ENCODE results near the gene SP4.

SP4 gene

DNA sequence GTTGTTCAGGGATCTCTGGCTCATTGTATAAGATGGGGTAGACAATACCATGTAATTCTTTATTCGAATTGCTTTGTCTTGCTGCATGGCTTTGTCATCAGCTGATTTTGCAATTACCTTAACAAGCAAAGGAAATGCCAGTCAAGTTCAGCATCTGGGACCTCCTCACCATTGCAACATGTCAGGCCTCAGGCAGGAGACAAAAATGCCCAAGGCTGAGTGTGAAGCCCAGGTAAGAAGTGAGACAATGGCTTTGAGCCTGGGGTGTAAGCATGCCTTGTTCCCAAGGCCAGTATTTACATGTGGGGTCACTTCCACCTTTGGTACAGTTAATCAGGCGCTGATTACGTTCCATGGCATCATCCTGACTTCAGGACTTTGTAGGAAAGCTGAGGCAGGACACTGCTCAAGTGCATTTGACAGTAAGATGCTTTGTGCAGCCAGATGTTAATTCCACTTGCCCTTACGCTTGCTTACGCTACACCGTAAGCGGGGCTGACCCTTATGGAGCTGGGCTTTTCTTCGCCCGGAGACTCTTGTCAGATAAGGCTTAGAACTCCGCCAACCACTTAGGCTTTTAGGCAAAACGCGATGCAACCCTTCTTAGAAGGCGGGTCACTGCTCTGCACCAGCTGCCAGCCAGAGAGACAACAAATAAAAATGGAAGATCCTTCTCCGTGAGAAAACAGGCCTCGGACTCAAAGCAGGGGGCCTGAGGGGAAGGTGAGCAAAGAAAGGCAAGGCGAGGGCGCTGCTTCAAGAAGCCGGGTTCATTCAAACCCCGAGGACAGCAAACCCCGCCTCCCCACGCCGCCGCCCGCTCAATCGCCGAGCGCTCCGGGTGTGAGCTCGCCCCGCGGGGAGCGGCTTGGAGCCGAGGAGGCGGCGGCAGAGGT is 1.3 kb upstream of the SP4 start:
- peak overlapping the region; percentile 100 for H3K9ac ChIP-seq (ENCODE audit: low read depth, low read length)
- no peaks in the 10 kb centered on the region; the same call in 1 of the 2 replicates for H3K36me3 ChIP-seq (ENCODE audit: insufficient read depth, low read length)
- no peaks in the 10 kb centered on the region for H3K9me3 ChIP-seq (ENCODE audit: control insufficient read depth, insufficient read depth, low read length)
- peaks cover 15% of the 10 kb centered on the region for H3K4me1 ChIP-seq (ENCODE audit: insufficient read depth, low read length)

DNA sequence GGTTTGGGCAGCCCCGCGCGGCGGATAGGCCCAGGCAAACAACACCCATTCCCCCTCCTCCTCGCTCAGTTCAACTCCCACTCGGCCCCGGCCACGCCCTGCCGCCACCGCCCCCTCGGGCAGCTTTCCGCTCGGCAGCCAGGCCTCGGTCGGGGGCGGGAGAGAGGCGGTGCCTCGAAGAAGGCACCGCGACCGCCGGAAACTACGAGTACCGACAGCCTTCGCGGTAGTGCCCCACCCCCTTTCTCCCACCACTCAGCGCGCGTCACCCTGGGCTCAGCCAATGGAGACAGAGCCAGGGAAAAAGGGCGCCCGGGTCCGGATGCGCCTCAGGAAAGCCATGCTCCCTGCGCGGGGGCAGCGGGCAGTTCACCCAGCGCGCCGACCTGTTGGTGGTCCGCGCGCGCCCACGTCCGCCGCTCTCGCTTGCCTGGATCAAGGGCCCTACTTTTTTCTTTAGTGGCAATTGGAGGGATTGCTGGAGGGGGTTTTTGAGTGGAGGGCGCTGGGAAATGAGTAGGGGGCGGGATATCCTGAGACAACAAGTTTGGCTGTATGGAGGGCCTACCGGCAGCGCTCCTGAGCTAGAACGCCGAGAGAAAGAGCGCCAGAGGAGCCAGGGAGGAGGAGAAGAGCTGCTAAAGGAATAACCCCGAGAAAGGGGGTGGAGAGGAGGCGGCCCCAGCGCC is 557 bp upstream of the SP4 start:
- peak overlapping the region; percentile 100 for H3K9ac ChIP-seq (ENCODE audit: low read depth, low read length)
- H3K9me3 ChIP-seq (ENCODE audit: control insufficient read depth, insufficient read depth, low read length): no peaks in the 10 kb centered on the region
- H3K4me1 ChIP-seq (ENCODE audit: insufficient read depth, low read length): peaks cover 15% of the 10 kb centered on the region
- H3K36me3 ChIP-seq (ENCODE audit: insufficient read depth, low read length): no peaks in the 10 kb centered on the region; the same call in 1 of the 2 replicates

DNA sequence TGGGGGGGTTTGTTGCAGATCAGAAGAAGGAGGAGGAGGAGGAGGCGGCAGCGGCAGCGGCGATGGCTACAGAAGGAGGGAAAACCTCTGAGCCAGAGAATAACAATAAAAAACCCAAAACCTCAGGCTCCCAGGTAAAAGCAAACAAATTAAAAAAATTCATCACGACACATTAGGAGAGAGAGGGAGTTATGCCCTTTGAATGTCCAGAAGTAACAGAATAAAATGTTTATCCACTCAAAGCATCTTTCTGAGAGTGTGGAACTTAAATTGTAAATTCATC is 717 bp downstream of the SP4 start:
- no peaks in the 10 kb centered on the region; the same call in 1 of the 2 replicates for H3K36me3 ChIP-seq (ENCODE audit: insufficient read depth, low read length)
- H3K9ac ChIP-seq (ENCODE audit: low read depth, low read length): peak overlapping the region; percentile 100
- no peaks in the 10 kb centered on the region for H3K9me3 ChIP-seq (ENCODE audit: control insufficient read depth, insufficient read depth, low read length)
- H3K4me1 ChIP-seq (ENCODE audit: insufficient read depth, low read length): peaks cover 15% of the 10 kb centered on the region

DNA sequence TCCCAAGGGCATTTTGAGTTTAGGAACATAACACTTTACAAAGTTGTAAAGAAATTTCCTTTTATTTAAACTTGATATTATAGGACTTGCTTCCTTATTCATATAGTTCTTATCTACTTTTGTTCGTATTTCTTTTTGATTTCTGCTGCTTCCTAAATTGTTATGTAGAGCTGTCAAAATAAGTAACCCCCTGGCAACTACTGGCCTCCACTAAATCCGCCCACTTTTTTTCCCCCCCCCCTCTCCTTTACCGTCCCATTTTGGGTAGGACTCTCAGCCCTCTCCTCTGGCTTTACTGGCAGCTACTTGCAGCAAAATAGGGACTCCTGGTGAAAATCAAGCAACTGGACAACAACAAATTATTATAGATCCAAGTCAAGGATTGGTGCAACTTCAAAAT is 1.1 kb downstream of the SP4 start:
- Histone ChIP-seq H3K36me3 (ENCODE audit: insufficient read depth, low read length) (no peaks in the 10 kb centered on the region; the same call in 1 of the 2 replicates), H3K9me3 (ENCODE audit: control insufficient read depth, insufficient read depth, low read length) (no peaks in the 10 kb centered on the region), H3K4me1 (ENCODE audit: insufficient read depth, low read length) (peaks cover 15% of the 10 kb centered on the region), H3K9ac (ENCODE audit: low read depth, low read length) (peak overlapping the region; percentile 100)

DNA sequence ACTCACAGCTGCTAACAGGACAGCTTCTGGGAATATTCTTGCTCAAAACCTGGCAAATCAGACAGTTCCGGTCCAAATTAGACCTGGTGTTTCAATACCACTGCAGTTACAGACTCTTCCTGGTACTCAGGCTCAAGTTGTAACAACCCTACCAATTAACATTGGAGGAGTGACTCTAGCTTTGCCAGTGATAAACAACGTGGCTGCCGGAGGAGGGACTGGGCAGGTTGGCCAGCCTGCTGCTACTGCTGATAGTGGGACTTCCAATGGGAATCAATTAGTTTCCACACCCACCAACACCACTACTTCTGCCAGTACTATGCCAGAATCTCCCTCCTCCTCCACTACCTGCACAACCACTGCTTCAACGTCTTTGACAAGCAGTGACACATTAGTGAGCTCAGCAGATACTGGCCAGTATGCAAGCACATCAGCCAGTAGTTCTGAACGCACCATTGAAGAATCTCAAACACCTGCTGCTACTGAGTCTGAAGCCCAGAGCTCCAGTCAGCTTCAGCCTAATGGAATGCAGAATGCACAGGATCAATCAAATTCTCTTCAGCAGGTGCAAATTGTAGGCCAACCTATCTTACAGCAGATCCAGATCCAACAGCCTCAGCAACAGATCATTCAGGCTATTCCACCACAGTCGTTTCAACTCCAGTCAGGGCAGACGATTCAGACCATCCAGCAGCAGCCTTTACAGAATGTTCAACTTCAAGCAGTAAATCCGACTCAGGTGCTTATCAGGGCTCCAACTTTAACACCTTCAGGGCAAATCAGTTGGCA is 2.1 kb downstream of the SP4 start:
- peaks cover 15% of the 10 kb centered on the region for H3K4me1 ChIP-seq (ENCODE audit: insufficient read depth, low read length)
- no peak overlapping the region for H3K9ac ChIP-seq (ENCODE audit: low read depth, low read length)
- no peaks in the 10 kb centered on the region; the same call in 1 of the 2 replicates for H3K36me3 ChIP-seq (ENCODE audit: insufficient read depth, low read length)
- H3K9me3 ChIP-seq (ENCODE audit: control insufficient read depth, insufficient read depth, low read length): no peaks in the 10 kb centered on the region

DNA sequence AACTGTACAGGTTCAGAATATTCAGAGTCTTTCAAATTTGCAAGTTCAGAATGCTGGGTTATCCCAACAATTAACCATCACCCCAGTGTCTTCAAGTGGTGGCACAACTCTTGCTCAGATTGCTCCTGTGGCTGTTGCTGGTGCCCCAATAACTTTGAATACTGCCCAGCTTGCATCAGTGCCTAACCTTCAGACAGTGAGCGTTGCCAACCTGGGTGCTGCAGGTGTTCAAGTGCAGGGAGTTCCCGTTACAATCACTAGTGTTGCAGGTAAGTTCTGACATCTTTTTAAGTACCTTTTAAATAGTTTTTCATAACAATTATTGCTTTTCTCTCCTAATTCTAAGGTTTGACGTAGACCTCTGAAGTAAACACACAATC is 2.7 kb downstream of the SP4 start:
- Histone ChIP-seq H3K4me1 (ENCODE audit: insufficient read depth, low read length) (peaks cover 15% of the 10 kb centered on the region), H3K36me3 (ENCODE audit: insufficient read depth, low read length) (no peaks in the 10 kb centered on the region; the same call in 1 of the 2 replicates), H3K9ac (ENCODE audit: low read depth, low read length) (no peak overlapping the region), H3K9me3 (ENCODE audit: control insufficient read depth, insufficient read depth, low read length) (no peaks in the 10 kb centered on the region)

DNA sequence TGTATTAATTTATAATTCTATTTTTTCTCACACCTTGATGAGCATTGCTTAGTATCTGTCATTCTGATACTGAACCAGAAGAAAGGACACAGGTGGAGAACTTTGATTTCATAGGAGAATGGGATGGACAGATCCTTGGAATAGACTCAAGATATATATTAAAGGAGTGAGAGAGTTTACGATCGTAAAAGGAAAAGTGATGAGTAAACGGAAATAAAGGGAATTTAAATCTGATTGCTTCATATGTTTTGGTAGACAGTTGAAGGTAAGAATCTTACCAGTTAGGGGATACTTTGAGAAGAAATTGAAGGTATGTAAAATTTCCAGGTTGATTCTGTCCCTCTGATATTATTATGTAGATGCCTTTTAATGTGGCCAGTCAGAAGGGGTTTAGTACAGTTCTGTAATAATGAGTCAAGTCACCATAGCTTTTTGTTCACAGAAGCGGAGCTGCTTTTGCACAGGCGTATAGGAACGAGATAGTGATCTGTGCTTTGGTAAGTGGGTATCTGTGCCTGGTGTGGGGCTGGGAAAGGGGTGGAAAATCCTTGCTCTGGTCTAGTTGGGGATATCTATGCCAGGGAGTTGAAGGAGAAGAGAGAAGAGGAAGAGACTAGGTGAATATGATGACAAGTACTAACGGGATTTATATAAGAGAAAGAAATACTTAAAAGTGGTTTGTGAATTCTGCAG is 15.4 kb downstream of the SP4 start:
- Histone ChIP-seq H3K9ac (ENCODE audit: low read depth, low read length) (no peak overlapping the region), H3K36me3 (ENCODE audit: insufficient read depth, low read length) (peaks cover 2% of the 10 kb centered on the region; the same call in 1 of the 2 replicates), H3K9me3 (ENCODE audit: control insufficient read depth, insufficient read depth, low read length) (no peaks in the 10 kb centered on the region), H3K4me1 (ENCODE audit: insufficient read depth, low read length) (no peaks in the 10 kb centered on the region)

DNA sequence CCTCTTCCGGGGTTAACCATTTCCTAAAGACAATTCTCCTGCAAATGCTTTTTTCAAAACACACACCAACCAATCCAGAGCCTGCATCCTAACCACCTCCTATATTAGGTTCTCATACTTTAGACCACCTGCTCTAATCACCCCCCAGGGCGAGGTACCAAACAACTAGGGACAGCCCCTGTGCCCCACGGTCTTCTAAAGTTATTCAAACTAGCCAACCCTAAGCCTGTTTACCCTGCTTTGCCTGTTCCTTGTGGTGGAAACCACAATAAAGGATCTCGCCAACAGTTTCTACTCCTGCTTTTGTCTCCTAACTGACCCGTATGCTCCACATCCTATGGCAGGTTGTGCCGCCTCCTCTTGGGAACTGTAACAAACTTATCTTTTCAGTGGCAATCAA is 21.1 kb downstream of the SP4 start:
- Histone ChIP-seq H3K36me3 (ENCODE audit: insufficient read depth, low read length) (no peaks in the 10 kb centered on the region; the same call in 1 of the 2 replicates), H3K9me3 (ENCODE audit: control insufficient read depth, insufficient read depth, low read length) (peaks cover 26% of the 10 kb centered on the region)

DNA sequence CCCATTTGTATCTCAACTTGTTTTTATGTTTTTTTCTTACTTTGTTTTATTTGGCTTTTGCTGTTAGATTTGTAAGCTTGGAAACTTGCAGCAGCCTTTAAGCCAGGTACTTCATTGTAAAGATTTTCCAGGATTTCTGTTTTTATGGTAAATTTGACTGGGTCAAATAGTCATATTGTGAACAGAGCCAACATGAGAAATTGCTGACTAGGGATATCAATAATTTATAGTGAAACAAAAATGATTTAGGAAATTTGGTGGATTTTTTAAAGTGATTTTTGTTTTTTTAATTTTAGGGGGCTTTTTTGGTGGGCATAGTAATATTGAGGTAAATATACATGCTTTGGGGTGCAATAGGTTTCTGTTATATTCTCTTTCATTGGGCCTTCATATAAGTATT is 22.2 kb downstream of the SP4 start:
- no peaks in the 10 kb centered on the region; the same call in 1 of the 2 replicates for H3K36me3 ChIP-seq (ENCODE audit: insufficient read depth, low read length)
- H3K9ac ChIP-seq (ENCODE audit: low read depth, low read length): no peak overlapping the region
- H3K4me1 ChIP-seq (ENCODE audit: insufficient read depth, low read length): no peaks in the 10 kb centered on the region
- peaks cover 36% of the 10 kb centered on the region for H3K9me3 ChIP-seq (ENCODE audit: control insufficient read depth, insufficient read depth, low read length)

More for the DNA sequence above, 21.1 kb downstream of the SP4 start:
- Histone ChIP-seq H3K9ac (ENCODE audit: low read depth, low read length) (no peak overlapping the region), H3K4me1 (ENCODE audit: insufficient read depth, low read length) (no peaks in the 10 kb centered on the region)

DNA sequence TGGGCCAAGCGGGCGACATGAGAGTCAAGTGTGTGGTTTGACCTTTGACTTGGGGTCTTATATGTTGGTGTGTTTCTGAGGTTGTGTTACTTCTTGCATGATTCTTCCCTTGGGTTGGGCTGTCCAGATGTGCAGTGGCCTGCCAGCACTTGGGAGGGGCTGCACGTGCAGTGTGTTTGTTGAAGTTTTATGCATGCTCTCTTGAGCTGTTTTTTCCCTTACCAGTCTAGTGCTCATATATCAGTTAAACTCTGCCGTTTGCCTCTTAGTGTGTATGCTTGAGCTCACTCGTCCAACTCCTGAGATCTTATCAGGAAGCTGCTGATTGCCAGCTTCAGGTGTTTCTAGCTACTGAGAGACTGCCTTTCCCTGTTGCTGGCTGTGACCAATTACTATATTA is 23.1 kb downstream of the SP4 start:
- Histone ChIP-seq H3K36me3 (ENCODE audit: insufficient read depth, low read length) (peaks cover 2% of the 10 kb centered on the region; the same call in 1 of the 2 replicates), H3K4me1 (ENCODE audit: insufficient read depth, low read length) (no peaks in the 10 kb centered on the region), H3K9ac (ENCODE audit: low read depth, low read length) (no peak overlapping the region), H3K9me3 (ENCODE audit: control insufficient read depth, insufficient read depth, low read length) (peaks cover 41% of the 10 kb centered on the region)

DNA sequence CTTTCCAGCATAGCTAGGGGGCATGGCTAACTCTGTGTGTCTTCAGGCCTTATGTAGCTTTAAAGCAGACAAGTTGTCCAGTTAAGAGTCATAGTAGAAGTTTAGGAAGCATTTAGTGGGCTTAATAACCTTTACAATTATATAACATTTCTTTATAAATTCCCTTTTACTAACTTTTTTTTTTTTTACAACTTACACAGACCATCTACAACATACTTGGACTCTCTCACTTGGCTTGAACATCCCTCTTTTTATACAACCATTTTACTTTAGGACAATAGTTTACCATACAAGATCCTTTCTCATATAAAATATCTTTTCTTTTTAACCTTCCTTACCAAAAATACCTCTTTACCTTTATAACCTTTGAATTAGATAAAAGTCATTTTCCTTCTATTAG is 26.3 kb downstream of the SP4 start:
- peaks cover 4% of the 10 kb centered on the region; the same call in 1 of the 2 replicates for H3K36me3 ChIP-seq (ENCODE audit: insufficient read depth, low read length)
- no peaks in the 10 kb centered on the region for H3K4me1 ChIP-seq (ENCODE audit: insufficient read depth, low read length)
- peaks cover 41% of the 10 kb centered on the region for H3K9me3 ChIP-seq (ENCODE audit: control insufficient read depth, insufficient read depth, low read length)
- no peak overlapping the region for H3K9ac ChIP-seq (ENCODE audit: low read depth, low read length)

DNA sequence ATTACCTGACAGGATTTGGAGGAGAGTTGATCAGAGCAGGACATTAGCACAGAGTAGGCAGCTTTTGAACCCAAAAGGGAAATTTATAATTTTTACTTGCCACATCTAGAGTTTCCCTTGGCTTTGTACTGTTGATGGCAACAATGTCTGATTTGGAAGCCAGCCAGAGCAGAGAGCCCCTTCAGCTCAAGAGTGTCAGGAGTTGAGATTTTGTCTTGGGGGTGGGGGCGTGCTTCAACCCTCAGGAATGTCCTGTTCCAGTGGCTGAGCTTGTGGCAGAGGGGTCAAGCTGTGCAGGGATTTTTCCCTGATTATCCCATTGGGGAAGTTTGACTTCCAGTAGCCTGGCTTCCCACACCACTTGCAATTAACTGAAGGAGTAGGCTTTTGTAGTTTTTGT is 27.0 kb downstream of the SP4 start:
- Histone ChIP-seq H3K9ac (ENCODE audit: low read depth, low read length) (no peak overlapping the region), H3K9me3 (ENCODE audit: control insufficient read depth, insufficient read depth, low read length) (peaks cover 41% of the 10 kb centered on the region), H3K36me3 (ENCODE audit: insufficient read depth, low read length) (peaks cover 4% of the 10 kb centered on the region; the same call in 1 of the 2 replicates), H3K4me1 (ENCODE audit: insufficient read depth, low read length) (no peaks in the 10 kb centered on the region)

DNA sequence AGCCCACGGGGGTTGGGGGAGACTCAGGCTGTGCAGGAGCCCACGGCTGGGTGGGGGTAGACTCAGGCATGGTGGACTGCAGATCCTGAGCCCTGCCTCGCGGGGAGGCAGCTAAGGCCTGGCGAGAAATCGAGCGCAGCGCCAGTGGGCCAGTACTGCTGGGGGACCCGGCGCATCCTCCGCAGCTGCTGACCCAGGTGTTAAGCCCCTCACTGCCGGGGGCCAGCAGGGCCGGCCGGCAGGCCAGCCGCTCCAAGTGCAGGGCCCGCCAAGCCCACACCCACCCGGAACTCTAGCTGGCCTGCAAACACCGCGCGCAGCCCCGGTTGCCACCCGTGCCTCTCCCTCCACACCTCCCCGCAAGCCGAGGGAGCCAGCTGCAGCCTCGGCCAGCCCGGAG is 33.4 kb downstream of the SP4 start:
- Histone ChIP-seq H3K9ac (ENCODE audit: low read depth, low read length) (no peak overlapping the region), H3K4me1 (ENCODE audit: insufficient read depth, low read length) (no peaks in the 10 kb centered on the region), H3K9me3 (ENCODE audit: control insufficient read depth, insufficient read depth, low read length) (no peaks in the 10 kb centered on the region; the same call in 1 of the 2 replicates), H3K36me3 (ENCODE audit: insufficient read depth, low read length) (no peaks in the 10 kb centered on the region; the same call in 1 of the 2 replicates)

DNA sequence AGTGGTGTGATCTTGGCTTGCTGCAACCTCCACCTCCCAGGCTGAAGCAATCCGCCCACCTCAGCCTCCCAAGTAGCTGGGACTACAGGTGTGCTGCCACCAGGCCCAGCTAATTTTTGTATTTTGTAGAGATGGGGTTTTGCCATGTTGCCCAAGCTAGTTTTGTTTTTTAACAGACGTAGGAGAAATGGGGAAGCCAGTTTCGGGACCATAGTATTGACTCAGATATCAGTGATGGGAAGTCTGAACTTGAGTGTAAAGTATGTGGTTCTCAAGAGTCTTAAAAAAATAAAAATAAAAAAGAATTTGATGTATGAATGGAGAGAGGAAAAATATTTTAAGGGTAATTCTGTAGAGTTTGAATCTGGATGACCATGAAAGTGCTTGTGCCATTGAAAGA is 34.2 kb downstream of the SP4 start:
- H3K4me1 ChIP-seq (ENCODE audit: insufficient read depth, low read length): no peaks in the 10 kb centered on the region
- no peaks in the 10 kb centered on the region for H3K36me3 ChIP-seq (ENCODE audit: insufficient read depth, low read length)
- H3K9ac ChIP-seq (ENCODE audit: low read depth, low read length): no peak overlapping the region
- H3K9me3 ChIP-seq (ENCODE audit: control insufficient read depth, insufficient read depth, low read length): no peaks in the 10 kb centered on the region
